Left lung (tissue), 10 donors: ENCODE measurements around the gene UFD1. TPM values are rescaled to one million over a fixed set of nuclear protein-coding genes. Genes with fewer than 3 reads are reported as not detected.

Experiments used
- ATAC-seq: fragments of 200-7000 bp; cut with Tn5 transposase; one replicate; pipeline ENCODE4 v1.9.1; 2020; ENCODE audit warnings: moderate library complexity
- DNase-seq, 4 donors: peaks; one replicate each; pipeline ENCODE4 v3.0.0-alpha.2; 2013 to 2020
- H3K27ac ChIP-seq, 2 donors: fragments of 200-600 bp; sonication (generic) in 1 of 2; one replicate each; pipeline versions ENCODE4 v1.5.0 to v1.8.0; 2020 to 2021
- H3K27me3 ChIP-seq, 2 donors: fragments of 200-600 bp; sonication (generic) in 1 of 2; one replicate each; pipeline versions ENCODE4 v1.5.0 to v1.8.0; 2020 to 2021
- H3K36me3 ChIP-seq, 2 donors: fragments of 200-600 bp; sonication (generic) in 1 of 2; one replicate each; pipeline versions ENCODE4 v1.5.0 to v1.8.0; 2020 to 2021
- H3K4me1 ChIP-seq, 2 donors: fragments of 200-600 bp; one replicate each; pipeline ENCODE4 v1.8.0; 2021
- H3K4me3 ChIP-seq, 2 donors: fragments of 200-600 bp; sonication (generic) in 1 of 2; one replicate each; pipeline versions ENCODE4 v1.5.0 to v1.8.0; 2020 to 2021; ENCODE audit warnings: mild to moderate bottlenecking in 1 of 2
- H3K9me3 ChIP-seq, 2 donors: fragments of 200-600 bp; sonication (generic) in 1 of 2; one replicate each; pipeline versions ENCODE4 v1.5.0 to v1.8.0; 2020 to 2021
- CTCF ChIP-seq, 2 donors: fragments of 200-600 bp; sonication (generic) in 1 of 2; IDR thresholded peaks; one replicate each; pipeline versions ENCODE4 v1.5.0 to v1.8.0; 2021; ENCODE audit warnings: antibody characterized with exemption in 2 of 2
- intact Hi-C, 2 donors: fragments of 100-400 bp; cut with DNase I; formaldehyde crosslinking; loops; one replicate each; pipeline versions ENCODE4 v1.11.2 to v1.14.2; 2022
- polyA plus RNA-seq, 6 donors: library from polyadenylated mRNA; unstranded; fragments of 120-200 nt; gene quantifications; one replicate each; pipeline ENCODE4 v1.2.1, GENCODE V29; 2013; ENCODE audit not compliant: insufficient read length in 6 of 6
- total RNA-seq, 2 donors: library from RNA; stranded (reverse); fragmentation: NEBNext Ultra II Directional; extraction: Animal tissue kit (Norgen Biotek cat#: 25700); gene quantifications; one replicate each; pipeline ENCODE4 v1.2.1, GENCODE V29; 2021
- donor health status: DM: no; HTN: yes; CAD: no.
- donor health status: DM: no; HTN: no; CAD: no.

The UFD1 gene
- total and polyA plus RNA-seq, 8 donors, result 41.7 to 72.9 (median 62.6) TPM

GRCh38 chr22:19471572-19471971 lies 7.4 kb downstream of the UFD1 start:
- ATAC-seq (no peak), DNase-seq (no peak)
- no peak for TF ChIP-seq CTCF (IDR thresholded peaks at IDR 0.05)
- H3K36me3 ChIP-seq, result peaks cover 0 to 89% of the 10 kb centered on the region in 2 donors
- intact Hi-C loops, result no loop called here
- no peak overlapping the region for H3K27ac ChIP-seq
- no peaks in the 10 kb centered on the region for H3K27me3 ChIP-seq
- peaks cover 3 to 7% of the 10 kb centered on the region in 2 donors for H3K4me1 ChIP-seq
- H3K9me3 ChIP-seq, result no peaks in the 10 kb centered on the region
- no peak overlapping the region for H3K4me3 ChIP-seq

GRCh38 chr22:19470010-19470409 lies 9.0 kb downstream of the UFD1 start:
- Histone ChIP-seq H3K27ac (no peak overlapping the region), H3K4me1 (no peaks in the 10 kb centered on the region), H3K4me3 (no peak overlapping the region), H3K36me3 (peaks cover 0 to 100% of the 10 kb centered on the region in 2 donors), H3K9me3 (no peaks in the 10 kb centered on the region), H3K27me3 (no peaks in the 10 kb centered on the region)
- no peak for DNase-seq
- TF ChIP-seq CTCF (IDR thresholded peaks at IDR 0.05), result no peak
- intact Hi-C loops, result no loop called here
- ATAC-seq, result no peak

GRCh38 chr22:19469421-19469820 lies 9.6 kb downstream of the UFD1 start:
- intact Hi-C loops, result no loop called here
- H3K27ac ChIP-seq, result no peak overlapping the region
- peaks cover 0 to 100% of the 10 kb centered on the region in 2 donors for H3K36me3 ChIP-seq
- no peak for DNase-seq
- no peak for ATAC-seq
- H3K9me3 ChIP-seq, result no peaks in the 10 kb centered on the region
- no peak for TF ChIP-seq CTCF (IDR thresholded peaks at IDR 0.05)
- no peaks in the 10 kb centered on the region for H3K27me3 ChIP-seq
- H3K4me3 ChIP-seq, result no peak overlapping the region
- H3K4me1 ChIP-seq, result no peaks in the 10 kb centered on the region

- no peak for ATAC-seq
- TF ChIP-seq CTCF (IDR thresholded peaks at IDR 0.05), result no peak
- H3K27me3 ChIP-seq, result no peaks in the 10 kb centered on the region
Observed at GRCh38 chr22:19467912-19468311, 11.1 kb downstream of the UFD1 start.

GRCh38 chr22:19466848-19467752 lies 11.9 kb downstream of the UFD1 start:
- H3K9me3 ChIP-seq, result no peaks in the 10 kb centered on the region
- TF ChIP-seq CTCF (IDR thresholded peaks at IDR 0.05), result no peak
- no peak overlapping the region for H3K27ac ChIP-seq
- H3K27me3 ChIP-seq, result no peaks in the 10 kb centered on the region
- DNase-seq (no peak), ATAC-seq (no peak)
- peaks cover 0 to 100% of the 10 kb centered on the region in 2 donors for H3K36me3 ChIP-seq
- no peak overlapping the region for H3K4me3 ChIP-seq
- intact Hi-C loops, result no loop called here
- H3K4me1 ChIP-seq, result no peaks in the 10 kb centered on the region

More at GRCh38 chr22:19467912-19468311, 11.1 kb downstream of the UFD1 start:
- H3K27ac ChIP-seq, result no peak overlapping the region
- no peaks in the 10 kb centered on the region for H3K9me3 ChIP-seq
- intact Hi-C loops, result no loop called here
- no peaks in the 10 kb centered on the region for H3K4me1 ChIP-seq
- no peak for DNase-seq
- peaks cover 0 to 100% of the 10 kb centered on the region in 2 donors for H3K36me3 ChIP-seq
- H3K4me3 ChIP-seq, result no peak overlapping the region
